ENCODE results near the gene STAT5A.

- no peak for TF ChIP-seq CTCF (IDR thresholded peaks at IDR 0.05)
- no peak for TF ChIP-seq POLR2A (IDR thresholded peaks at IDR 0.05)
Observed at GRCh38 chr17:42270170-42270535, 18.1 kb upstream of the STAT5A start.
